ENCODE results near the gene KRTAP4-3. TPM values are rescaled to one million over a fixed set of nuclear protein-coding genes. Genes with fewer than 3 reads are reported as not detected.
"Not testable (repeated sequence)": the region's sequence is repeated elsewhere in the genome, so short reads cannot be mapped to it uniquely, and the experiment has no call there.

The KRTAP4-3 gene
- total RNA-seq, 1 experiment from 2014 or later, result not detected

- Histone ChIP-seq H3K4me3 (ENCODE audit: low read depth in 2 of 2, low read length in 2 of 2) (no peak overlapping the region), H3K27ac (ENCODE audit: low read length) (no peak overlapping the region), H3K27me3 (ENCODE audit: control insufficient read depth, insufficient read depth, low read length) (no peaks in the 10 kb centered on the region), H3K9me3 (ENCODE audit: control insufficient read depth, insufficient read depth, low read depth, low read length) (no peaks in the 10 kb centered on the region), H3K4me1 (ENCODE audit: control insufficient read depth, insufficient read depth, low read length) (no peaks in the 10 kb centered on the region), H3K36me3 (ENCODE audit: control insufficient read depth, insufficient read depth, low read length) (no peaks in the 10 kb centered on the region)
- DNase-seq (ENCODE audit: low read depth, low spot score) (no peak), ATAC-seq (no peak)
- no TSS peak for BruUV-seq (replicated peaks)
- TF ChIP-seq REST (IDR thresholded peaks at IDR 0.05; ENCODE audit: insufficient read depth in 1 of 2, low read depth in 2 of 2, low read length in 1 of 2), result no peak
- in situ Hi-C loops (cut with HindIII; ENCODE audit: low pct_unique_long_range_greater_than_20kb, low sequenced_read_pairs), result no loop called here
- ChIA-PET CTCF (no interaction called here), POLR2A (no interaction called here)
- intact Hi-C loops (cut with micrococcal nuclease; ENCODE audit: unreplicated experiment), result no loop called here
These were observed 46.3 kb downstream of the KRTAP4-3 start for GRCh38 chr17:41121742-41122141.

GRCh38 chr17:41119696-41120690 lies 48.0 kb downstream of the KRTAP4-3 start:
- H3K4me1 ChIP-seq (ENCODE audit: control insufficient read depth, insufficient read depth, low read length); H3K9me3 ChIP-seq (ENCODE audit: control insufficient read depth, insufficient read depth, low read depth, low read length); H3K4me3 ChIP-seq (ENCODE audit: low read depth in 2 of 2, low read length in 2 of 2); CTCF ChIA-PET; H3K27me3 ChIP-seq (ENCODE audit: control insufficient read depth, insufficient read depth, low read length); BruUV-seq (replicated peaks); H3K36me3 ChIP-seq (ENCODE audit: control insufficient read depth, insufficient read depth, low read length); in situ Hi-C loops (cut with HindIII; ENCODE audit: low pct_unique_long_range_greater_than_20kb, low sequenced_read_pairs); H3K27ac ChIP-seq (ENCODE audit: low read length); intact Hi-C loops (cut with micrococcal nuclease; ENCODE audit: unreplicated experiment); POLR2A ChIA-PET; DNase-seq (ENCODE audit: low read depth, low spot score): not testable (repeated sequence)
- 0 out of 2 replicates have a peak, but pooled peaks have one; percentile 48 for ATAC-seq

- BruUV-seq (replicated peaks), result no TSS peak
- H3K9me3 ChIP-seq (ENCODE audit: control insufficient read depth, insufficient read depth, low read depth, low read length), result no peaks in the 10 kb centered on the region
- H3K27ac ChIP-seq (ENCODE audit: low read length), result no peak overlapping the region
- H3K36me3 ChIP-seq (ENCODE audit: control insufficient read depth, insufficient read depth, low read length), result no peaks in the 10 kb centered on the region
- TF ChIP-seq REST (IDR thresholded peaks at IDR 0.05; ENCODE audit: insufficient read depth in 1 of 2, low read depth in 2 of 2, low read length in 1 of 2) (no peak), POLR2AphosphoS5 (IDR thresholded peaks at IDR 0.05; ENCODE audit: low read depth, low read length) (no peak), CTCF (IDR thresholded peaks at IDR 0.05) (no peak), TCF7L2 (IDR thresholded peaks at IDR 0.05; ENCODE audit: low read depth, low read length) (no peak), SIN3A (IDR thresholded peaks at IDR 0.05; ENCODE audit: borderline replicate concordance, insufficient read depth, low read depth, low read length) (no peak)
- H3K4me3 ChIP-seq (ENCODE audit: low read depth in 2 of 2, low read length in 2 of 2), result no peak overlapping the region
- POLR2A ChIA-PET, result no interaction called here
- CTCF ChIA-PET, result no interaction called here
- H3K27me3 ChIP-seq (ENCODE audit: control insufficient read depth, insufficient read depth, low read length), result no peaks in the 10 kb centered on the region
- no peaks in the 10 kb centered on the region for H3K4me1 ChIP-seq (ENCODE audit: control insufficient read depth, insufficient read depth, low read length)
- in situ Hi-C loops (cut with HindIII; ENCODE audit: low pct_unique_long_range_greater_than_20kb, low sequenced_read_pairs) (no loop called here), intact Hi-C loops (cut with micrococcal nuclease; ENCODE audit: unreplicated experiment) (no loop called here)
- DNase-seq (ENCODE audit: low read depth, low spot score) (no peak), ATAC-seq (no peak)
These were observed 49.3 kb downstream of the KRTAP4-3 start for GRCh38 chr17:41118721-41119120.

GRCh38 chr17:41117846-41118386 lies 50.1 kb downstream of the KRTAP4-3 start, which contains the start of gene KRTAP4-11:
Gene KRTAP4-11, minus strand, starts transcription at chr17:41118373. Its CDS starts 58 bp downstream, at chr17:41118315.
- CTCF ChIA-PET; in situ Hi-C loops (cut with HindIII; ENCODE audit: low pct_unique_long_range_greater_than_20kb, low sequenced_read_pairs); H3K4me3 ChIP-seq (ENCODE audit: low read depth in 2 of 2, low read length in 2 of 2); POLR2A ChIA-PET; H3K36me3 ChIP-seq (ENCODE audit: control insufficient read depth, insufficient read depth, low read length); ATAC-seq; H3K27me3 ChIP-seq (ENCODE audit: control insufficient read depth, insufficient read depth, low read length); H3K27ac ChIP-seq (ENCODE audit: low read length); H3K4me1 ChIP-seq (ENCODE audit: control insufficient read depth, insufficient read depth, low read length); DNase-seq (ENCODE audit: low read depth, low spot score); H3K9me3 ChIP-seq (ENCODE audit: control insufficient read depth, insufficient read depth, low read depth, low read length); intact Hi-C loops (cut with micrococcal nuclease; ENCODE audit: unreplicated experiment); BruUV-seq (replicated peaks): not testable (repeated sequence)
